Measurements from ENCODE around the gene LRIT2. TPM values are rescaled to one million over a fixed set of nuclear protein-coding genes. Genes with fewer than 3 reads are reported as not detected.

Gene LRIT2
- total and polyA plus RNA-seq, 12 donors: not detected

DNA sequence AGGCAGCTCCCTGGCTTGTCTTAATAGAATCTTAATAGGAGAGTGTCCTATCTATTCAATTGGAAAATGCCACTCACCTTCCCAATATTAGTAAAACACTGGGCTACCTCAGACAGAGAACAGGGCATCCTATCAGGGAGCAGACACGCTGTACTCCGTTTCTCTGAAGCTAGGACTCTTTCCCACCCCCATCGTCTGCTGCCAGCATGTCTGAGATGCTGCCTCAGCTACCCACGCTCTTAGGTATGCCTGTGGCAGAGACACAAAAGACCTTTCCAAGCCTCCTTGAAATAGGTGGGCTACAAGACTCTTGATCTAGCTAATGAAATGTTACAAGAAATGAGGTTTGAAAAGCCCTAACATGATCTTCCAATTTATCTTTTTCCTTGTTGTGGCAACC is 2.5 kb upstream of the LRIT2 start:
- no peak for DNase-seq
- Histone ChIP-seq H3K4me1 (replicated peaks in 1 of 2) (no peaks in the 10 kb centered on the region), H3K27me3 (no peaks in the 10 kb centered on the region), H3K36me3 (replicated peaks in 1 of 2) (no peaks in the 10 kb centered on the region), H3K9me3 (replicated peaks in 1 of 3) (no peaks in the 10 kb centered on the region), H3K27ac (no peak overlapping the region), H3K4me3 (no peak overlapping the region)
- no peak for TF ChIP-seq POLR2A (IDR thresholded peaks at IDR 0.05)
- WGBS, 4 donors: 64 to 75% (median 67%) methylated on average over 4 of the region's 4 CpGs
- intact Hi-C loops (cut with DNase I): no loop called here

DNA sequence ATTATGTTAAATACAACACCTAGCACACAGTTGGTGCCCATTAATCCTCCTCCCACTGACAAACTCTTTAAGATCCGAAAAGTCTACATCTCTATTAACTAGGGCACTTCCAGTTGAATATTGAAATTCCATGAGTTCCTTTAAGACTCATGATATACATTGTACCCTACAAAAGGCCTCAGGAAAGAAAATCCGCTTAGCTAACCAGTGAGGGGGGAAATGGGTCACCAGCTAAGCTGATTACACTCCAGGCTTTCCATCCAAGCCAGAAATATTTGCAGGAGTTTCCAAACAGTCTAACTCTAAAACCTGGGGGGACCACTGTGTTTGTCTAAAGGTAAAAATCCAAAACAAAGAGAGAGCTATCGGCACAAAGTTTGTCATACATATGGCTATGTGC is 1.3 kb upstream of the LRIT2 start:
- DNase-seq: no peak
- Histone ChIP-seq H3K9me3 (replicated peaks in 1 of 3) (no peaks in the 10 kb centered on the region), H3K4me3 (no peak overlapping the region), H3K27me3 (no peaks in the 10 kb centered on the region), H3K36me3 (replicated peaks in 1 of 2) (no peaks in the 10 kb centered on the region), H3K4me1 (replicated peaks in 1 of 2) (no peaks in the 10 kb centered on the region), H3K27ac (no peak overlapping the region)
- intact Hi-C loops (cut with DNase I): no loop called here
- WGBS, 4 donors: 73 to 83% (median 78%) methylated on average over 3 of the region's 3 CpGs
- no peak for TF ChIP-seq POLR2A (IDR thresholded peaks at IDR 0.05)
- TF ChIP-seq, protein P1, sequence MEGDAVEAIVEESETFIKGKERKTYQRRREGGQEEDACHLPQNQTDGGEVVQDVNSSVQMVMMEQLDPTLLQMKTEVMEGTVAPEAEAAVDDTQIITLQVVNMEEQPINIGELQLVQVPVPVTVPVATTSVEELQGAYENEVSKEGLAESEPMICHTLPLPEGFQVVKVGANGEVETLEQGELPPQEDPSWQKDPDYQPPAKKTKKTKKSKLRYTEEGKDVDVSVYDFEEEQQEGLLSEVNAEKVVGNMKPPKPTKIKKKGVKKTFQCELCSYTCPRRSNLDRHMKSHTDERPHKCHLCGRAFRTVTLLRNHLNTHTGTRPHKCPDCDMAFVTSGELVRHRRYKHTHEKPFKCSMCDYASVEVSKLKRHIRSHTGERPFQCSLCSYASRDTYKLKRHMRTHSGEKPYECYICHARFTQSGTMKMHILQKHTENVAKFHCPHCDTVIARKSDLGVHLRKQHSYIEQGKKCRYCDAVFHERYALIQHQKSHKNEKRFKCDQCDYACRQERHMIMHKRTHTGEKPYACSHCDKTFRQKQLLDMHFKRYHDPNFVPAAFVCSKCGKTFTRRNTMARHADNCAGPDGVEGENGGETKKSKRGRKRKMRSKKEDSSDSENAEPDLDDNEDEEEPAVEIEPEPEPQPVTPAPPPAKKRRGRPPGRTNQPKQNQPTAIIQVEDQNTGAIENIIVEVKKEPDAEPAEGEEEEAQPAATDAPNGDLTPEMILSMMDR (IDR thresholded peaks at IDR 0.05): no peak

DNA sequence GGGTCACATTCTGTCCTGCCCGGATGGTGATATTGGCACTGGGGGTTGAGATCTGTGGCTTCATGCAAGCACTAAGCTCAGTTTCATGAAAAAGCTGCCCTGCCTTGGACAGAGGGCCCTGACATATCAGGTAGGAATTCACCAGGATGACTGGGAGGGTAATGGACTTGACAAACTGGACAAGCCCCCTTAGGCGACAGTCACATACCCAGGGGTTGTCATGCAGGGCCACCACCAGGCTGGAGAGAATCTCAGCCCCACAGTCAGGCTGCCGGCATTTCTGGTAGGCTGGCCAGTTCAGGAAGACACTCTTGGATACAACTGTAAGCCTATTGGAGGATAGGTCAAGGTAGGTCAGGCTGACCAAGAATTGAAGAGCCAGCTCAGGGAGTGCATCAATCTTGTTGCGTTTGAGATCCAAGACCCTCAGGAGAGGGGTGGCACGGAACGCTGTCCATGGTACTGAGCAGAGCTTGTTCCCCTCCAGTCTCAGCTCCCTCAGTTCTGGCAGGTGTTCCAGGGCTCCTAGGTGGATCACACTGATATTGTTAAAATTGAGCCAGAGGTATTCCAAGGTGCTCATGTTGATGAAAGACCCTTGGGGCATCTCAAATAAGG is 824 bp downstream of the LRIT2 start:
- H3K9me3 ChIP-seq (replicated peaks in 1 of 3): no peaks in the 10 kb centered on the region
- H3K27me3 ChIP-seq: no peaks in the 10 kb centered on the region
- TF ChIP-seq, protein P1 (IDR thresholded peaks at IDR 0.05): no peak
- no peak for TF ChIP-seq POLR2A (IDR thresholded peaks at IDR 0.05)
- WGBS, 4 donors: 29 to 52% (median 45%) methylated on average over 5 to 6 of the region's 6 CpGs
- no peak overlapping the region for H3K4me3 ChIP-seq
- no peak for DNase-seq
- no peaks in the 10 kb centered on the region for H3K4me1 ChIP-seq (replicated peaks in 1 of 2)
- intact Hi-C loops (cut with DNase I): no loop called here
- no peak overlapping the region for H3K27ac ChIP-seq
- no peaks in the 10 kb centered on the region for H3K36me3 ChIP-seq (replicated peaks in 1 of 2)

DNA sequence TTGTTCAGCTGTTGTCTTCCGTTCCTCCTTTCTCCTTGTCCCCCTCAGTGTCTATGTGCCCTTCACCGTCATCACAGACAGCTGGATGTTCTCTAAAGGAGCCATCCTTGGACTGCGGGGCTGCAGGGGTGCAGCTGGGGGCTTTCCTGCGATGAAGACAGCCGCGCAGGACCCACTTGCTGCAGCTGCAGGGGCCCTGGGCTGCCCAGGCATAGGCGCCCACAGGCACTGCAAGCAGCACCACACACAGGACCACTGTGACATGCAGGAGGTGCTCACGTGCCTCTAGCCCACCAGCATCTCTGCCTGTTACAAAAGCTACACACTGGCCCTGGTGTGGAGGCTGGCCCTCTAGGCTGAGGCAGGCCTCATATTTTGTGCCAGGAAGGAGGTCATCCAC is 3.4 kb downstream of the LRIT2 start:
- Histone ChIP-seq H3K27ac (no peak overlapping the region), H3K4me3 (no peak overlapping the region), H3K27me3 (no peaks in the 10 kb centered on the region), H3K9me3 (replicated peaks in 1 of 3) (no peaks in the 10 kb centered on the region), H3K4me1 (replicated peaks in 1 of 2) (no peaks in the 10 kb centered on the region), H3K36me3 (replicated peaks in 1 of 2) (no peaks in the 10 kb centered on the region)
- TF ChIP-seq, protein P1 (IDR thresholded peaks at IDR 0.05): no peak
- no peak for TF ChIP-seq POLR2A (IDR thresholded peaks at IDR 0.05)
- intact Hi-C loops (cut with DNase I): no loop called here
- no peak for DNase-seq
- 68 to 82% (median 78%) methylated on average over 4 to 8 of the region's 8 CpGs for WGBS, 4 donors

DNA sequence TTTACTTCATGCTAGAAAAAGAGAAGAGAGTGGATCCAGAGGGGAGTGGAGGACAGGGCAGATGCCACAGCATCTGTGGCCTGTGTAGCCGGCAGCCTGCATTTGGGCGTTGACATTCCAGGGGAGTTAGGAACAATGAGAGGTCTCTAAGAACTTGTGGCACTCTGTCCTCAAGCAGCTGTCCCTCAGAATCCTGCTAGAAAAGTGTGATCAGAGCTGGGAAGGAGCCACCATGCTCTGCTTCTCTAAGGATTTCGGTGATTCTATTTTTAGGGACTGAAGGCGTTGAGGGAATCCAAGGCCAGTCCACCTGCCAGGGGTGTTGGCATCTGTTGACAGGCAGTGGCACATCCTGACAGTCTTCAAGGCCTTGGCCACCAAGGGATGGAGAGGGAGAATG is 7.6 kb downstream of the LRIT2 start:
- no peaks in the 10 kb centered on the region for H3K36me3 ChIP-seq (replicated peaks in 1 of 2)
- 89 to 97% (median 92%) methylated on average over 4 of the region's 4 CpGs for WGBS, 4 donors
- TF ChIP-seq POLR2A (IDR thresholded peaks at IDR 0.05): no peak
- TF ChIP-seq, protein P1 (IDR thresholded peaks at IDR 0.05): no peak
- intact Hi-C loops (cut with DNase I): no loop called here
- H3K9me3 ChIP-seq (replicated peaks in 1 of 3): no peaks in the 10 kb centered on the region
- H3K4me3 ChIP-seq: no peak overlapping the region
- no peak overlapping the region for H3K27ac ChIP-seq
- H3K27me3 ChIP-seq: no peaks in the 10 kb centered on the region
- DNase-seq: no peak
- H3K4me1 ChIP-seq (replicated peaks in 1 of 2): no peaks in the 10 kb centered on the region

Measured in adrenal gland (tissue), 12 donors.